Neural cell (in vitro differentiated cells): ENCODE measurements around the gene ATE1. TPM values are rescaled to one million over a fixed set of nuclear protein-coding genes. Genes with fewer than 3 reads are reported as not detected.

Experiments
- H2AFZ ChIP-seq: fragments of 200-600, 300-800 bp; sonication (generic), shearing (Covaris generic); 2 replicates; pipeline ENCODE4 v1.6.0; 2014; ENCODE audit warnings: low read depth, mild to moderate bottlenecking, antibody characterized with exemption, low read length, moderate library complexity
- H3F3A ChIP-seq: fragments of 200-600 bp; shearing (Covaris generic); 2 replicates; pipeline ENCODE4 v1.6.1; 2016; ENCODE audit warnings: mild to moderate bottlenecking, moderate library complexity, mixed read lengths, antibody characterized with exemption, low read length; ENCODE audit not compliant: insufficient read depth, poor library complexity, severe bottlenecking
- H3K27ac ChIP-seq: fragments of 200-600, 300-800 bp; sonication (generic), shearing (Covaris generic); 2 replicates; pipeline ENCODE4 v1.5.1; 2014; ENCODE audit warnings: mild to moderate bottlenecking, low read length, moderate library complexity
- H3K27me3 ChIP-seq: fragments of 300-800, 200-600 bp; sonication (generic), shearing (Covaris generic); 2 replicates; pipeline ENCODE4 v1.6.0; 2014; ENCODE audit warnings: mild to moderate bottlenecking, low read depth, low read length, moderate library complexity; ENCODE audit not compliant: insufficient read depth
- H3K36me3 ChIP-seq: fragments of 300-800, 200-600 bp; sonication (generic), shearing (Covaris generic); 2 replicates; pipeline ENCODE4 v1.5.1; 2014; ENCODE audit warnings: mild to moderate bottlenecking, antibody characterized with exemption, low read length, moderate library complexity; ENCODE audit not compliant: insufficient read depth
- H3K4me2 ChIP-seq: fragments of 300-800, 200-600 bp; sonication (generic), shearing (Covaris generic); 2 replicates; pipeline ENCODE4 v1.6.0; 2014; ENCODE audit warnings: mild to moderate bottlenecking, low read length
- H3K4me3 ChIP-seq: fragments of 300-800, 200-600 bp; sonication (generic), shearing (Covaris generic); 2 replicates; pipeline ENCODE4 v1.5.1; 2014; ENCODE audit warnings: mild to moderate bottlenecking, low read length, moderate library complexity
- H3K79me2 ChIP-seq: fragments of 200-600 bp; shearing (Covaris generic); replicated peaks from 2 replicates; pipeline ENCODE4 v1.6.0; 2014; ENCODE audit warnings: mild to moderate bottlenecking, low read length, moderate library complexity; ENCODE audit not compliant: insufficient read depth
- H3K9ac ChIP-seq: fragments of 300-800, 200-600 bp; sonication (generic), shearing (Covaris generic); 2 replicates; pipeline ENCODE4 v1.6.1; 2016; ENCODE audit warnings: mild to moderate bottlenecking, low read length, mixed read lengths
- H3K9me2 ChIP-seq: fragments of 200-600 bp; shearing (Covaris generic); 2 replicates; pipeline ENCODE4 v1.6.1; 2016; ENCODE audit warnings: mild to moderate bottlenecking, low read length, mixed read lengths; ENCODE audit not compliant: insufficient read depth
- H3K9me3 ChIP-seq: fragments of 200-600, 300-800 bp; sonication (generic), shearing (Covaris generic); 2 replicates; pipeline ENCODE4 v1.6.1; 2016; ENCODE audit warnings: mild to moderate bottlenecking, mixed run types, low read length, moderate library complexity, mixed read lengths
- H4K20me1 ChIP-seq: fragments of 200-600 bp; shearing (Covaris generic); 2 replicates; pipeline ENCODE4 v1.6.1; 2016; ENCODE audit warnings: mild to moderate bottlenecking, mixed run types; ENCODE audit not compliant: insufficient read depth
- CTCF ChIP-seq: fragments of 450-650 bp; IDR thresholded peaks from 2 replicates; pipeline ENCODE4 v1.5.1; 2014; ENCODE audit warnings: antibody characterized with exemption, mild to moderate bottlenecking, moderate library complexity; ENCODE audit not compliant: poor library complexity, severe bottlenecking
- EP300 ChIP-seq: fragments of 450-650 bp; conservative IDR thresholded peaks from 2 replicates; pipeline ENCODE4 v1.6.1; 2014; ENCODE audit warnings: antibody characterized with exemption, mild to moderate bottlenecking, moderate library complexity; ENCODE audit not compliant: poor library complexity, severe bottlenecking
- EZH2 ChIP-seq: fragments of 200-600, 300-800 bp; shearing (Covaris generic), sonication (generic); IDR thresholded peaks from 2 replicates; pipeline ENCODE4 v1.6.1; 2014; ENCODE audit warnings: antibody characterized with exemption, low read length, borderline replicate concordance, mild to moderate bottlenecking; ENCODE audit not compliant: insufficient read depth, poor library complexity, severe bottlenecking
- MXI1 ChIP-seq: fragments of 450-650 bp; conservative IDR thresholded peaks from 2 replicates; pipeline ENCODE4 v1.6.1; 2014; ENCODE audit warnings: antibody characterized with exemption, mild to moderate bottlenecking; ENCODE audit not compliant: poor library complexity, severe bottlenecking
- POLR2AphosphoS5 ChIP-seq: IDR thresholded peaks from 2 replicates; pipeline ENCODE4 v1.6.1; 2012
- RAD21 ChIP-seq: fragments of 450-650 bp; conservative IDR thresholded peaks from 2 replicates; pipeline ENCODE4 v1.6.1; 2014; ENCODE audit warnings: antibody characterized with exemption, mild to moderate bottlenecking, moderate library complexity
- REST ChIP-seq: IDR thresholded peaks from 2 replicates; pipeline ENCODE4 v1.6.1; 2012; ENCODE audit warnings: borderline replicate concordance
- SMC3 ChIP-seq: fragments of 450-650 bp; conservative IDR thresholded peaks from 2 replicates; pipeline ENCODE4 v1.6.1; 2014; ENCODE audit warnings: antibody characterized with exemption, mild to moderate bottlenecking, moderate library complexity; ENCODE audit not compliant: poor library complexity
- TAF1 ChIP-seq: IDR thresholded peaks from 2 replicates; pipeline ENCODE4 v1.6.1; 2012; ENCODE audit warnings: low read depth
- polyA plus RNA-seq: library from polyadenylated mRNA; depleted of rRNA; stranded (reverse); fragments of >200 nt; gene quantifications from 2 replicates; pipeline ENCODE4 v1.2.3, GENCODE V29; 2014

Gene ATE1
- polyA plus RNA-seq, 1 donor from 2014 or later: 23.7 TPM

- Histone ChIP-seq H3K79me2 (no peaks in the 10 kb centered on the region), H3K9ac (no peak overlapping the region), H3F3A (no peaks in the 10 kb centered on the region), H3K9me3 (no peaks in the 10 kb centered on the region), H3K4me2 (no peak overlapping the region), H3K27ac (no peak overlapping the region), H3K27me3 (no peaks in the 10 kb centered on the region), H3K4me3 (no peak overlapping the region), H4K20me1 (no peaks in the 10 kb centered on the region), H3K9me2 (no peaks in the 10 kb centered on the region), H2AFZ (no peak overlapping the region), H3K36me3 (peaks cover 6% of the 10 kb centered on the region)
- TF ChIP-seq SMC3 (no peak), MXI1 (no peak), EZH2 (no peak), POLR2AphosphoS5 (no peak), RAD21 (no peak), CTCF (no peak), EP300 (no peak), REST (no peak), TAF1 (no peak)
Measured at GRCh38 chr10:121791761-121792160, 136.1 kb downstream of the ATE1 start.

- H3K27ac ChIP-seq: no peak overlapping the region
- H3K27me3 ChIP-seq: no peaks in the 10 kb centered on the region
- H3F3A ChIP-seq: no peaks in the 10 kb centered on the region
- no peak overlapping the region for H2AFZ ChIP-seq
- H3K4me2 ChIP-seq: no peak overlapping the region
- peaks cover 6% of the 10 kb centered on the region for H3K36me3 ChIP-seq
- no peak overlapping the region for H3K9ac ChIP-seq
- no peaks in the 10 kb centered on the region for H3K79me2 ChIP-seq
- H3K9me3 ChIP-seq: no peaks in the 10 kb centered on the region
- no peak overlapping the region for H3K4me3 ChIP-seq
- H4K20me1 ChIP-seq: no peaks in the 10 kb centered on the region
- TF ChIP-seq SMC3 (no peak), TAF1 (no peak)
- no peaks in the 10 kb centered on the region for H3K9me2 ChIP-seq
Measured at GRCh38 chr10:121788717-121789116, 139.1 kb downstream of the ATE1 start.

- no peak overlapping the region for H2AFZ ChIP-seq
- TF ChIP-seq EP300 (no peak), REST (no peak), SMC3 (no peak), RAD21 (no peak), CTCF (no peak), EZH2 (no peak), MXI1 (no peak), POLR2AphosphoS5 (no peak), TAF1 (no peak)
- H3K4me2 ChIP-seq: no peak overlapping the region
- no peak overlapping the region for H3K4me3 ChIP-seq
- no peaks in the 10 kb centered on the region for H4K20me1 ChIP-seq
- H3K9ac ChIP-seq: no peak overlapping the region
- no peaks in the 10 kb centered on the region for H3K27me3 ChIP-seq
- H3K79me2 ChIP-seq: no peaks in the 10 kb centered on the region
- H3K36me3 ChIP-seq: peaks cover 6% of the 10 kb centered on the region
- H3K9me3 ChIP-seq: no peaks in the 10 kb centered on the region
- no peaks in the 10 kb centered on the region for H3K9me2 ChIP-seq
- no peaks in the 10 kb centered on the region for H3F3A ChIP-seq
- H3K27ac ChIP-seq: no peak overlapping the region
Measured at GRCh38 chr10:121788115-121788514, 139.7 kb downstream of the ATE1 start.
